BJ (cell line): ENCODE data around the gene COMMD4. TPM values are rescaled to one million over a fixed set of nuclear protein-coding genes. Genes with fewer than 3 reads are reported as not detected.
"Not testable (repeated sequence)": the region's sequence is repeated elsewhere in the genome, so short reads cannot be mapped to it uniquely, and the experiment has no call there.

ENCODE experiments used
- CTCF ChIA-PET: fragments of 350-600 bp; formaldehyde crosslinking; extraction: SDS; loops from one replicate; lab custom pipeline; 2021; ENCODE audit warnings: antibody characterized with exemption, inconsistent platforms; lab: Yijun Ruan, JAX
- POLR2A ChIA-PET: fragments of 300-600 bp; sonication (Branson Sonifier 250); formaldehyde crosslinking; extraction: SDS; loops from one replicate; lab custom pipeline; 2021; ENCODE audit warnings: antibody characterized with exemption; lab: Charles Lee
- DNase-seq: peaks from one replicate; pipeline ENCODE4 v3.0.0-alpha.2; 2011; ENCODE audit warnings: low read depth
- H3K27me3 ChIP-seq: 2 replicates; pipeline ENCODE4 v1.6.0; 2011; ENCODE audit warnings: low read length; ENCODE audit not compliant: control insufficient read depth, insufficient read depth
- H3K36me3 ChIP-seq: 2 replicates; pipeline ENCODE4 v1.5.1; 2011; ENCODE audit warnings: low read length; ENCODE audit not compliant: control insufficient read depth, insufficient read depth
- H3K4me3 ChIP-seq: 2 replicates; pipeline ENCODE4 v1.5.1; 2011; ENCODE audit warnings: low read depth, mild to moderate bottlenecking, control low read depth, low read length
- CTCF ChIP-seq: IDR thresholded peaks from 2 replicates; pipeline ENCODE4 v1.5.1; 2011; ENCODE audit warnings: low read depth, mild to moderate bottlenecking, control low read depth, inconsistent platforms, low read length, moderate library complexity; ENCODE audit not compliant: insufficient read depth
- polyA plus RNA-seq: library from polyadenylated mRNA; depleted of rRNA; stranded (reverse); fragments of >200 nt; gene quantifications from 2 replicates; pipeline ENCODE4 v1.2.3, GENCODE V29; 2011; rRNA removed
- small RNA-seq: library from RNA; depleted of rRNA; stranded (forward); fragments of <200 nt; gene quantifications from one replicate; pipeline ENCODE3, GENCODE V24; 2012; ENCODE audit warnings: low replicate concordance, low read depth; ENCODE audit not compliant: insufficient read length

Gene COMMD4
- polyA plus RNA-seq, 1 experiment, result 142 TPM

GRCh38 chr15:75371486-75371885 lies 35.6 kb downstream of the COMMD4 start:
- TF ChIP-seq CTCF, result no peak
- ChIA-PET POLR2A (no interaction called here), CTCF (interaction anchor here (0.6 kb wide), 1 partner anchor 161 kb away, joined by 3 read pairs; no protein-coding TSS in a partner anchor)
- H3K36me3 ChIP-seq, result peaks cover 24% of the 10 kb centered on the region
- no peak for DNase-seq
- H3K27me3 ChIP-seq, result no peaks in the 10 kb centered on the region
- H3K4me3 ChIP-seq, result no peak overlapping the region

GRCh38 chr15:75371901-75372688 lies 36.2 kb downstream of the COMMD4 start:
- no peak for TF ChIP-seq CTCF
- Histone ChIP-seq H3K27me3 (no peaks in the 10 kb centered on the region), H3K36me3 (peaks cover 20% of the 10 kb centered on the region), H3K4me3 (no peak overlapping the region)
- POLR2A ChIA-PET, result no interaction called here
- CTCF ChIA-PET, result no interaction called here
- no peak for DNase-seq

GRCh38 chr15:75380773-75381172 lies 44.9 kb downstream of the COMMD4 start:
- ChIA-PET CTCF (interaction anchor here (1.6 to 3.9 kb wide), 2 partner anchors 11 to 12 kb away, joined by 3 to 19 read pairs; partner anchors contain the start of gene MAN2C1), POLR2A (no interaction called here)
- H3K27me3 ChIP-seq, result no peaks in the 10 kb centered on the region
- H3K36me3 ChIP-seq, result peaks cover 10% of the 10 kb centered on the region
- H3K4me3 ChIP-seq, result no peak overlapping the region
- no peak for TF ChIP-seq CTCF
- DNase-seq, result no peak

- CTCF ChIA-PET, result interaction anchor here (0.7 kb wide), 1 partner anchor 76 kb away, joined by 4 read pairs; no protein-coding TSS in a partner anchor
- POLR2A ChIA-PET, DNase-seq, H3K27me3 ChIP-seq, H3K4me3 ChIP-seq: not testable (repeated sequence)
- H3K36me3 ChIP-seq, result peaks cover 17% of the 10 kb centered on the region
Observed at GRCh38 chr15:75383986-75384385, 48.1 kb downstream of the COMMD4 start.

Small RNA genes within 50 kb of the gene (small RNA-seq; reads per million reads assigned to genes)
- not detected for gene RN7SL327P

Other genes starting within 250 kb of the COMMD4 start
- gene C15orf39, start 134.2 kb upstream of the COMMD4 start, polyA plus RNA-seq, result 2.5 and 4.5 TPM in 2 replicates
- gene GOLGA6C, start 77.7 kb upstream of the COMMD4 start, polyA plus RNA-seq, result not detected in 2 replicates
- gene GOLGA6D, start 53.2 kb upstream of the COMMD4 start, polyA plus RNA-seq, result not detected in 2 replicates
- gene NEIL1, start 11.0 kb downstream of the COMMD4 start, polyA plus RNA-seq, result 2.8 and 4.7 TPM in 2 replicates
- 42.5 and 82.5 TPM in 2 replicates for gene MAN2C1, start 32.5 kb downstream of the COMMD4 start, polyA plus RNA-seq
- 24.8 and 39.5 TPM in 2 replicates for gene SIN3A, start 115.6 kb downstream of the COMMD4 start, polyA plus RNA-seq
- gene PTPN9, start 243.3 kb downstream of the COMMD4 start, polyA plus RNA-seq, result 48.6 and 55.5 TPM in 2 replicates